ENCODE data around the gene UPP1. TPM values are rescaled to one million over a fixed set of nuclear protein-coding genes. Genes with fewer than 3 reads are reported as not detected.

UPP1 gene
- total and polyA plus RNA-seq, 10 of the 15 experiments (the other 5 are each of a cell fraction or from before 2014, with no cell fraction given): 0.93 to 7.9 (median 3.8) TPM

DNA sequence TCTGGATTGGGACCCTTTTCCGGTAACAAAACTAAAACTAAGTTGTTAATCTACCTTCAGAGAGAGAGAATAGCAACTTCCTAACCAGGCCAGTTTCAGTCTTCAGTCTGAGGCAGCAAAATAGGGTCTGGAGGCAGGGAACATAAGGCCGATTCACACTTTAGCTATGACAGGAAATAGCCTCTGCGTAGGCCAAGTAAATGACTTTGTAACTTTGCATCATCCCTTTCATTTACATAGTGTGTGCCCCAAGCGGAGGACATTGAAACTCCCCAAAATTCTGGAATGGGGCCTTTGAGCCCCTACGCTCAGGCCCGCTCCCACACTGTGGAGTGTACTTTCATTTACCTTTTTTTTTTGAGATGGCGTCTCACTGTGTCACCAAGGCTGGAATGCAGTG lies 1.7 kb upstream of the UPP1 start:
- H4K20me1 ChIP-seq (ENCODE audit: control insufficient read depth, insufficient read depth): no peaks in the 10 kb centered on the region
- POLR2A ChIA-PET: interaction anchor here (0.6 to 1.1 kb wide), 5 partner anchors 9 to 417 kb away, joined by 3 to 9 read pairs (median 3); no protein-coding TSS in a partner anchor
- peak overlapping the region; percentile 73; the same call in 1 of the 2 replicates for H3K4me3 ChIP-seq
- BruUV-seq (replicated peaks): no TSS peak
- RAD21 ChIA-PET (ENCODE audit: unreplicated experiment): interaction anchor here (0.9 to 1.5 kb wide), 2 partner anchors 96 to 98 kb away, joined by 3 to 5 read pairs; no protein-coding TSS in a partner anchor
- peak overlapping the region; percentile 12; the same call in 1 of the 2 replicates for H2AFZ ChIP-seq (ENCODE audit: control insufficient read depth, low read depth, low read length)
- WGBS (ENCODE audit: insufficient coverage, insufficient replicate concordance, low lambda C conversion rate, missing lambda C conversion rate): 2% methylated on average over 7 of the region's 7 CpGs
- peak overlapping the region; percentile 77 for H3K4me2 ChIP-seq (ENCODE audit: control insufficient read depth, insufficient read depth)
- H3K27me3 ChIP-seq (replicated peaks in 1 of 2; ENCODE audit: control insufficient read depth in 2 of 2, insufficient read depth in 2 of 2, low read length in 1 of 2): no peaks in the 10 kb centered on the region; a peak in 1 of 4 replicates
- in situ Hi-C loops (cut with MboI): no loop called here
- H3K79me2 ChIP-seq (ENCODE audit: control insufficient read depth, insufficient read depth, low read length): no peaks in the 10 kb centered on the region
- CTCF ChIA-PET: interaction anchor here (0.7 to 10.7 kb wide), 4 partner anchors 22 to 149 kb away, joined by 3 to 56 read pairs (median 4); no protein-coding TSS in a partner anchor
- SMC1A ChIA-PET (ENCODE audit: uncharacterized antibody, unreplicated experiment): interaction anchor here (1.0 kb wide), 1 partner anchor 96 kb away, joined by 5 read pairs; no protein-coding TSS in a partner anchor
- H3K9ac ChIP-seq (ENCODE audit: control insufficient read depth, insufficient read depth, low read length): peak overlapping the region; percentile 30; the same call in 1 of the 2 replicates
- H3K9me3 ChIP-seq (replicated peaks; ENCODE audit: control insufficient read depth, insufficient read depth, low read length): no peaks in the 10 kb centered on the region; the same call in 2 of the 3 replicates
- FAIRE-seq: peak; percentile 27
- H3K27ac ChIP-seq (ENCODE audit: control insufficient read depth, insufficient read depth): peak overlapping the region; percentile 89
- H3K36me3 ChIP-seq (ENCODE audit: control insufficient read depth in 2 of 2, insufficient read depth in 2 of 2, low read length in 1 of 2): no peaks in the 10 kb centered on the region
- peak; percentile 41 for DNase-seq (ENCODE audit: low read depth, low spot score)
- ATAC-seq: peak; percentile 25
- intact Hi-C loops (cut with micrococcal nuclease; ENCODE audit: unreplicated experiment): no loop called here
- peaks cover 43% of the 10 kb centered on the region for H3K4me1 ChIP-seq (ENCODE audit: control insufficient read depth, insufficient read depth, low read length)
- no peak for TF ChIP-seq CBX5 (IDR thresholded peaks at IDR 0.05; ENCODE audit: low read depth)
- TF ChIP-seq ETV6 (conservative IDR thresholded peaks at IDR 0.05 in 1 of 2, IDR thresholded peaks at IDR 0.05 in 1 of 2; ENCODE audit: borderline replicate concordance in 1 of 2, low read depth in 1 of 2): peak in 1 of 2 experiments; percentile 59; a peak in 2 of 4 replicates
- TF ChIP-seq, protein P1, sequence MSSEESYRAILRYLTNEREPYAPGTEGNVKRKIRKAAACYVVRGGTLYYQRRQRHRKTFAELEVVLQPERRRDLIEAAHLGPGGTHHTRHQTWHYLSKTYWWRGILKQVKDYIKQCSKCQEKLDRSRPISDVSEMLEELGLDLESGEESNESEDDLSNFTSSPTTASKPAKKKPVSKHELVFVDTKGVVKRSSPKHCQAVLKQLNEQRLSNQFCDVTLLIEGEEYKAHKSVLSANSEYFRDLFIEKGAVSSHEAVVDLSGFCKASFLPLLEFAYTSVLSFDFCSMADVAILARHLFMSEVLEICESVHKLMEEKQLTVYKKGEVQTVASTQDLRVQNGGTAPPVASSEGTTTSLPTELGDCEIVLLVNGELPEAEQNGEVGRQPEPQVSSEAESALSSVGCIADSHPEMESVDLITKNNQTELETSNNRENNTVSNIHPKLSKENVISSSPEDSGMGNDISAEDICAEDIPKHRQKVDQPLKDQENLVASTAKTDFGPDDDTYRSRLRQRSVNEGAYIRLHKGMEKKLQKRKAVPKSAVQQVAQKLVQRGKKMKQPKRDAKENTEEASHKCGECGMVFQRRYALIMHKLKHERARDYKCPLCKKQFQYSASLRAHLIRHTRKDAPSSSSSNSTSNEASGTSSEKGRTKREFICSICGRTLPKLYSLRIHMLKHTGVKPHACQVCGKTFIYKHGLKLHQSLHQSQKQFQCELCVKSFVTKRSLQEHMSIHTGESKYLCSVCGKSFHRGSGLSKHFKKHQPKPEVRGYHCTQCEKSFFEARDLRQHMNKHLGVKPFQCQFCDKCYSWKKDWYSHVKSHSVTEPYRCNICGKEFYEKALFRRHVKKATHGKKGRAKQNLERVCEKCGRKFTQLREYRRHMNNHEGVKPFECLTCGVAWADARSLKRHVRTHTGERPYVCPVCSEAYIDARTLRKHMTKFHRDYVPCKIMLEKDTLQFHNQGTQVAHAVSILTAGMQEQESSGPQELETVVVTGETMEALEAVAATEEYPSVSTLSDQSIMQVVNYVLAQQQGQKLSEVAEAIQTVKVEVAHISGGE (CRISPR knock-in tag; IDR thresholded peaks at IDR 0.05): no peak
- TF ChIP-seq TCF7 (IDR thresholded peaks at IDR 0.05; ENCODE audit: borderline replicate concordance): no peak
- TF ChIP-seq HDGF (IDR thresholded peaks at IDR 0.05): no peak
- no peak for TF ChIP-seq BCL11A (IDR thresholded peaks at IDR 0.05; ENCODE audit: low read depth, low read length)
- no peak for TF ChIP-seq NFXL1 (IDR thresholded peaks at IDR 0.05; ENCODE audit: borderline replicate concordance)
- TF ChIP-seq, protein P2, sequence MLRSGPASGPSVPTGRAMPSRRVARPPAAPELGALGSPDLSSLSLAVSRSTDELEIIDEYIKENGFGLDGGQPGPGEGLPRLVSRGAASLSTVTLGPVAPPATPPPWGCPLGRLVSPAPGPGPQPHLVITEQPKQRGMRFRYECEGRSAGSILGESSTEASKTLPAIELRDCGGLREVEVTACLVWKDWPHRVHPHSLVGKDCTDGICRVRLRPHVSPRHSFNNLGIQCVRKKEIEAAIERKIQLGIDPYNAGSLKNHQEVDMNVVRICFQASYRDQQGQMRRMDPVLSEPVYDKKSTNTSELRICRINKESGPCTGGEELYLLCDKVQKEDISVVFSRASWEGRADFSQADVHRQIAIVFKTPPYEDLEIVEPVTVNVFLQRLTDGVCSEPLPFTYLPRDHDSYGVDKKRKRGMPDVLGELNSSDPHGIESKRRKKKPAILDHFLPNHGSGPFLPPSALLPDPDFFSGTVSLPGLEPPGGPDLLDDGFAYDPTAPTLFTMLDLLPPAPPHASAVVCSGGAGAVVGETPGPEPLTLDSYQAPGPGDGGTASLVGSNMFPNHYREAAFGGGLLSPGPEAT (IDR thresholded peaks at IDR 0.05; ENCODE audit: low read depth): 0 out of 2 replicates have a peak, but pooled peaks have one; percentile 33
- TF ChIP-seq TCF12 (IDR thresholded peaks at IDR 0.05; ENCODE audit: low read depth, low read length): no peak
- TF ChIP-seq TBL1XR1 (IDR thresholded peaks at IDR 0.05; ENCODE audit: low read depth, low read length): no peak
- no peak for TF ChIP-seq YBX1 (IDR thresholded peaks at IDR 0.05)
- peak; percentile 72; the same call in 1 of the 2 replicates for TF ChIP-seq BACH1 (IDR thresholded peaks at IDR 0.05; ENCODE audit: borderline replicate concordance)
- TF ChIP-seq, protein P3, sequence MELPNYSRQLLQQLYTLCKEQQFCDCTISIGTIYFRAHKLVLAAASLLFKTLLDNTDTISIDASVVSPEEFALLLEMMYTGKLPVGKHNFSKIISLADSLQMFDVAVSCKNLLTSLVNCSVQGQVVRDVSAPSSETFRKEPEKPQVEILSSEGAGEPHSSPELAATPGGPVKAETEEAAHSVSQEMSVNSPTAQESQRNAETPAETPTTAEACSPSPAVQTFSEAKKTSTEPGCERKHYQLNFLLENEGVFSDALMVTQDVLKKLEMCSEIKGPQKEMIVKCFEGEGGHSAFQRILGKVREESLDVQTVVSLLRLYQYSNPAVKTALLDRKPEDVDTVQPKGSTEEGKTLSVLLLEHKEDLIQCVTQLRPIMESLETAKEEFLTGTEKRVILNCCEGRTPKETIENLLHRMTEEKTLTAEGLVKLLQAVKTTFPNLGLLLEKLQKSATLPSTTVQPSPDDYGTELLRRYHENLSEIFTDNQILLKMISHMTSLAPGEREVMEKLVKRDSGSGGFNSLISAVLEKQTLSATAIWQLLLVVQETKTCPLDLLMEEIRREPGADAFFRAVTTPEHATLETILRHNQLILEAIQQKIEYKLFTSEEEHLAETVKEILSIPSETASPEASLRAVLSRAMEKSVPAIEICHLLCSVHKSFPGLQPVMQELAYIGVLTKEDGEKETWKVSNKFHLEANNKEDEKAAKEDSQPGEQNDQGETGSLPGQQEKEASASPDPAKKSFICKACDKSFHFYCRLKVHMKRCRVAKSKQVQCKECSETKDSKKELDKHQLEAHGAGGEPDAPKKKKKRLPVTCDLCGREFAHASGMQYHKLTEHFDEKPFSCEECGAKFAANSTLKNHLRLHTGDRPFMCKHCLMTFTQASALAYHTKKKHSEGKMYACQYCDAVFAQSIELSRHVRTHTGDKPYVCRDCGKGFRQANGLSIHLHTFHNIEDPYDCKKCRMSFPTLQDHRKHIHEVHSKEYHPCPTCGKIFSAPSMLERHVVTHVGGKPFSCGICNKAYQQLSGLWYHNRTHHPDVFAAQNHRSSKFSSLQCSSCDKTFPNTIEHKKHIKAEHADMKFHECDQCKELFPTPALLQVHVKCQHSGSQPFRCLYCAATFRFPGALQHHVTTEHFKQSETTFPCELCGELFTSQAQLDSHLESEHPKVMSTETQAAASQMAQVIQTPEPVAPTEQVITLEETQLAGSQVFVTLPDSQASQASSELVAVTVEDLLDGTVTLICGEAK (IDR thresholded peaks at IDR 0.05; ENCODE audit: borderline replicate concordance): no peak
- no peak for TF ChIP-seq SIN3A (IDR thresholded peaks at IDR 0.05; ENCODE audit: low read depth, low read length)
- no peak for TF ChIP-seq RBBP5 (conservative IDR thresholded peaks at IDR 0.05)
- no peak for TF ChIP-seq POLR2AphosphoS2 (IDR thresholded peaks at IDR 0.05; ENCODE audit: low read depth, low read length)
